ENCODE results near the gene WNT7A. TPM values are rescaled to one million over a fixed set of nuclear protein-coding genes. Genes with fewer than 3 reads are reported as not detected.

Gene WNT7A
- polyA plus RNA-seq, 4 donors: 0.01 TPM; not detected in 3

DNA sequence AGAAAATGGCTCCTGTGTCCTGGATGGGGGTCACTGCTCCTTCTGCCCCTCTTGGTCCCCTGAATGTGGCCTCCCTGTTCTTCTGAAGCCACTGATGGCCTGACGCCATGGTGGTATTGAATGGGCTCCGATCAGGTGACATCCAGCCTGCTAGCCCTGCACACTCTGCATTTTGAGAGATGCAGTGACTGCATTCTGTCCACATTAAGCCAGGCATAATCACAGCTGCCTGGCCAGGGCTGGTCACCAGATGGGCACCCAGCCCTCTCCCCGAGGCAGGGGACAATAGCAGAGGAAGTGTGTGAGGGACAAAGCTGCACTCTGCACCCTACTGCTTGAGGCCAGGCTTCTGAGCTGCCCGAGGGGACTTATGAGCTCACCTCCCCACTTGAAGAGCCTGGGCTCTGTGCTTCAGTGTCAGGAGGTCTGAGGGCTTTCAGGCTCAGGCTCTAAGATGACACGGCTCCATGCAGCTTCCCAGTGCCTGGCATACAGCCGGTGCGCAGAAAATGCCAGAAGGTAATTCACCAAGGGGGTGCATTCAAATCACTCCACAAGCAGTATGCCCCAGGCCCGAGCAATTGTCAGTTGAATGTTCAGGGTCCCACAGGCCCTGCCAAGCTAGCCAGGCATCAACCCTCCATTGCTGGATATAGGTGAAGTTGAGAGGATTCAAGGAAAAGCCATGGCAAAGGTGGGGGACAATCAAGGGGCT, 56.8 kb downstream of the WNT7A start:
- Histone ChIP-seq H3K4me1 (ENCODE audit: control insufficient read depth in 3 of 3, insufficient read depth in 2 of 3, low read depth in 1 of 3, low read length in 2 of 3) (no peaks in the 10 kb centered on the region), H3K36me3 (ENCODE audit: control insufficient read depth in 3 of 3, insufficient read depth in 2 of 3, low read depth in 1 of 3, low read length in 3 of 3) (no peaks in the 10 kb centered on the region), H3K4me3 (ENCODE audit: low read depth in 1 of 3, low read length in 3 of 3) (no peak overlapping the region), H3K27me3 (ENCODE audit: control insufficient read depth in 3 of 3, insufficient read depth in 3 of 3, low read length in 3 of 3) (no peaks in the 10 kb centered on the region), H3K9me3 (ENCODE audit: control insufficient read depth in 2 of 2, insufficient read depth in 1 of 2, low read depth in 1 of 2, low read length in 1 of 2) (no peaks in the 10 kb centered on the region), H3K27ac (ENCODE audit: low read depth in 1 of 3, low read length in 2 of 3) (no peak overlapping the region)
- 80 to 85% (median 84%) methylated on average over 8 of the region's 8 CpGs for WGBS, 3 donors
- DNase-seq: no peak
- no peak for FAIRE-seq

DNA sequence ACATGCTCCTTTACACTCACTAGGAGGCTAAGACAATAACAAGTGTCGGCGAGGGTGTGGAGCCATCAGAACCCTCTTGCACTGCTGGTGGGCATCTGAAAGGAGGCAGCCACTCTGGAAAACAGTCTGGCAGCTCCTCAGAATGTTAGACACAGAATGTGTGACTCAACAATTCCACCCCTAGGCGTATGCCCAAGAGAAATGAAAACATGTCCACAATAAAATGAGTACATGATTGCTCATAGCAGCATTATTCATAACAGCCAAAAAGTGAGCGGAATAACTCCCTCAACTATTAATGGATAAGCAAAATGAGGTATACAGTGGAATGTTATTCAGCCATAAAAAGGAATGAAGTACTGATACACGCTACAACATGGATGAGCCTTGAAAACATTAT, 57.8 kb downstream of the WNT7A start:
- FAIRE-seq (no peak), DNase-seq (no peak)
- Histone ChIP-seq H3K4me1 (ENCODE audit: control insufficient read depth in 3 of 3, insufficient read depth in 2 of 3, low read depth in 1 of 3, low read length in 2 of 3) (no peaks in the 10 kb centered on the region), H3K27me3 (ENCODE audit: control insufficient read depth in 3 of 3, insufficient read depth in 3 of 3, low read length in 3 of 3) (no peaks in the 10 kb centered on the region), H3K9me3 (ENCODE audit: control insufficient read depth in 2 of 2, insufficient read depth in 1 of 2, low read depth in 1 of 2, low read length in 1 of 2) (no peaks in the 10 kb centered on the region), H3K4me3 (ENCODE audit: low read depth in 1 of 3, low read length in 3 of 3) (no peak overlapping the region), H3K27ac (ENCODE audit: low read depth in 1 of 3, low read length in 2 of 3) (no peak overlapping the region), H3K36me3 (ENCODE audit: control insufficient read depth in 3 of 3, insufficient read depth in 2 of 3, low read depth in 1 of 3, low read length in 3 of 3) (no peaks in the 10 kb centered on the region)
- WGBS, 3 donors: 80 to 87% (median 82%) methylated on average over 5 of the region's 5 CpGs

DNA sequence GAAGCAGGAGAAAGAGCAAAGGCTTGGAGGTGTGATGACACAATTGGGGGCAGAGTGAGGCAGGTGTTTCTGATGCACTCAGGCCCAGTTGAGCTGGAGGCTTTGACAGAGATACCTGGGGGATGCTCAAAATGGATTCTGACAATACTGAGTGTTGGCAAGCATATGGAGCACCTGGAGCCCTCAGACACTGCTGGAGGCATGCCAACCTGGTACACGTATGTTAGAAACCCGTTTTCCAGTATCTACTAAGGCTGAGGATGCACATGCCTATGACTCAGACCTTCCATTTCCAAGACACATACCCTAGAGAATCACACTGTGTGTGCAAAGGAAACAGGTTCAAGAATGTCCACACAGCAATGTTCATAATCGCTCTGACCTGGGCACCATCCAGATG, 58.7 kb downstream of the WNT7A start:
- Histone ChIP-seq H3K4me1 (ENCODE audit: control insufficient read depth in 3 of 3, insufficient read depth in 2 of 3, low read depth in 1 of 3, low read length in 2 of 3) (no peaks in the 10 kb centered on the region), H3K36me3 (ENCODE audit: control insufficient read depth in 3 of 3, insufficient read depth in 2 of 3, low read depth in 1 of 3, low read length in 3 of 3) (no peaks in the 10 kb centered on the region), H3K4me3 (ENCODE audit: low read depth in 1 of 3, low read length in 3 of 3) (no peak overlapping the region), H3K27me3 (ENCODE audit: control insufficient read depth in 3 of 3, insufficient read depth in 3 of 3, low read length in 3 of 3) (no peaks in the 10 kb centered on the region), H3K27ac (ENCODE audit: low read depth in 1 of 3, low read length in 2 of 3) (no peak overlapping the region), H3K9me3 (ENCODE audit: control insufficient read depth in 2 of 2, insufficient read depth in 1 of 2, low read depth in 1 of 2, low read length in 1 of 2) (peaks cover 0 to 4% of the 10 kb centered on the region in 2 donors)
- WGBS, 3 donors: 60 to 72% (median 69%) methylated on average over 3 of the region's 3 CpGs
- DNase-seq (no peak), FAIRE-seq (no peak)

DNA sequence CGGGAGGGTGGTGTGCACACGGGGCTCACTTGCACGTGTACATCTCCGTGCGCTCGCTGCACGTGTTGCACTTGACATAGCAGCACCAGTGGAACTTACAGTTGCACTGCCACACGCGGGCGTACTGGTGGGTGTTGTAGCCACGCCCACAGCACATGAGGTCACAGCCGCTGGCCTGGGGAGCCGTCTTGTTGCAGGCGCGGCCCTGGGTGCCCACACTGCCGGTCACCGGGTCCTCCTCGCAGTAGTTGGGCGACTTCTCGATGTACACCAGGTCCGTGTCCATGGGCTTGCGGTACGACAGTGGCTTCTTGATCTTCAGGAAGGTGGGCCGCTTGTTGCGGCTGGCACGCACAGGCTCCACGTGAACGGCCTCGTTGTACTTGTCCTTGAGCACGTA, 61.0 kb downstream of the WNT7A start:
- Histone ChIP-seq H3K27ac (ENCODE audit: low read depth in 1 of 3, low read length in 2 of 3) (no peak overlapping the region), H3K27me3 (ENCODE audit: control insufficient read depth in 3 of 3, insufficient read depth in 3 of 3, low read length in 3 of 3) (no peaks in the 10 kb centered on the region), H3K4me3 (ENCODE audit: low read depth in 1 of 3, low read length in 3 of 3) (no peak overlapping the region), H3K36me3 (ENCODE audit: control insufficient read depth in 3 of 3, insufficient read depth in 2 of 3, low read depth in 1 of 3, low read length in 3 of 3) (no peaks in the 10 kb centered on the region), H3K9me3 (ENCODE audit: control insufficient read depth in 2 of 2, insufficient read depth in 1 of 2, low read depth in 1 of 2, low read length in 1 of 2) (peaks cover 8 to 26% of the 10 kb centered on the region in 2 donors), H3K4me1 (ENCODE audit: control insufficient read depth in 3 of 3, insufficient read depth in 2 of 3, low read depth in 1 of 3, low read length in 2 of 3) (no peaks in the 10 kb centered on the region)
- FAIRE-seq (no peak), DNase-seq (no peak)
- 83 to 85% (median 84%) methylated on average over 30 of the region's 30 CpGs for WGBS, 3 donors

DNA sequence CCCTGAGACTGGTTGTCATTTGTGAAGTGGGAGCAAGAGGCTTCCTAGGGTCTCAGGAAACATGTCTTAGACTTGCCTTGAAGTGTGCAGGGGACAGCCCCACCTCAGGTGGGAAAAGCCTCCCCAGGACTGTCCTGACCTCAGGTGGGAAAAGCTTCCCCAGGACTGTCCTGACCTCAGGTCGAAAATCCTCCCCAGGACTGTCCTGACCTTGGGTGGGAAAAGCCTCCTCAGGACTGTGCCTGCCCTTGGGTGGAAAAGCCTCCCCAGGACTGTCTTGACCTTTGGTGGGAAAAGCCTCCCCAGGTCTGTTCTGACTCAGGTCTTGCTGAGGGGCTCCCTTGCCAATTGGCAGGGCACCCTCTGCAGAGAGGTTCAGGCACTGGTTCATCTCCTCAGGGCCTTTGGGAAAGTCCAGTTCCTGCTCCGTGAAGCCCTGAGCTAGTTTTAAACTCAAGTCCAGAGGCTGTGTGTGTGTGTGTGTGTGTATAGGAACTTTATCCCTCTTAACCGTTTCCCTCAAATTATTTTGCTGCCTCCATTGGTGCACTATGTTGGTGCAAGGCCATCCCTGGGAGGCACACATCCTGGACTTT, 64.7 kb downstream of the WNT7A start:
- Histone ChIP-seq H3K4me1 (ENCODE audit: control insufficient read depth in 3 of 3, insufficient read depth in 2 of 3, low read depth in 1 of 3, low read length in 2 of 3) (no peaks in the 10 kb centered on the region), H3K36me3 (ENCODE audit: control insufficient read depth in 3 of 3, insufficient read depth in 2 of 3, low read depth in 1 of 3, low read length in 3 of 3) (no peaks in the 10 kb centered on the region), H3K27me3 (ENCODE audit: control insufficient read depth in 3 of 3, insufficient read depth in 3 of 3, low read length in 3 of 3) (no peaks in the 10 kb centered on the region), H3K4me3 (ENCODE audit: low read depth in 1 of 3, low read length in 3 of 3) (no peak overlapping the region), H3K27ac (ENCODE audit: low read depth in 1 of 3, low read length in 2 of 3) (no peak overlapping the region), H3K9me3 (ENCODE audit: control insufficient read depth in 2 of 2, insufficient read depth in 1 of 2, low read depth in 1 of 2, low read length in 1 of 2) (peaks cover 12 to 34% of the 10 kb centered on the region in 2 donors)
- DNase-seq (no peak), FAIRE-seq (no peak)
- WGBS, 3 donors: 86 to 89% (median 87%) methylated on average over 3 of the region's 3 CpGs

DNA sequence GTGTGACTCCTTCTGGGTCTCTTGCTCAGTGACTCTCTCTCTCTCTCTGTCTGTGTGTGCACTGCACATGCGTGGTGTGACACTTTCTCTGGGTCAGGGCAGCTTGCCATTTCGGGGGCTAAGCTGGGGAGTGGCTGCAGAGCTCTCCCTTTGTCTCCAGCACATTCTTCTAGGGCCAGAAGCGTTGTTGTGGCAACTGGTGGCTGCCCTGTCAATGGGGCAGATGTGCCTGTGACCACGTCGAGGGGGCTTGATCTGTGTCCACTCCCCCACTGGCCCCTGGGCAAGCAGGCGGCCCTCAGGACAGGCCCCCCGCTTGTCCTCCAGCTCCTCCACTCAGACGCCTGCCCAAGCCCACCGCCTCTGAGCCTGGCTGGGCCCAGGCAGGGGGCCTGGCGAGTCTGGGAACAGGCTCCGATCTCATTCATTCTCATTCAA, 67.8 kb downstream of the WNT7A start:
- DNase-seq (no peak), FAIRE-seq (no peak)
- no peak overlapping the region for H3K27ac ChIP-seq (ENCODE audit: low read depth in 1 of 3, low read length in 2 of 3)
- no peaks in the 10 kb centered on the region for H3K36me3 ChIP-seq (ENCODE audit: control insufficient read depth in 3 of 3, insufficient read depth in 2 of 3, low read depth in 1 of 3, low read length in 3 of 3)
- H3K27me3 ChIP-seq (ENCODE audit: control insufficient read depth in 3 of 3, insufficient read depth in 3 of 3, low read length in 3 of 3): no peaks in the 10 kb centered on the region
- H3K4me3 ChIP-seq (ENCODE audit: low read depth in 1 of 3, low read length in 3 of 3): no peak overlapping the region
- no peaks in the 10 kb centered on the region for H3K4me1 ChIP-seq (ENCODE audit: control insufficient read depth in 3 of 3, insufficient read depth in 2 of 3, low read depth in 1 of 3, low read length in 2 of 3)
- H3K9me3 ChIP-seq (ENCODE audit: control insufficient read depth in 2 of 2, insufficient read depth in 1 of 2, low read depth in 1 of 2, low read length in 1 of 2): peaks cover 12 to 34% of the 10 kb centered on the region in 2 donors
- whole genome bisulfite sequencing, 3 donors: 57 to 60% (median 59%) methylated on average over 9 to 11 of the region's 11 CpGs

DNA sequence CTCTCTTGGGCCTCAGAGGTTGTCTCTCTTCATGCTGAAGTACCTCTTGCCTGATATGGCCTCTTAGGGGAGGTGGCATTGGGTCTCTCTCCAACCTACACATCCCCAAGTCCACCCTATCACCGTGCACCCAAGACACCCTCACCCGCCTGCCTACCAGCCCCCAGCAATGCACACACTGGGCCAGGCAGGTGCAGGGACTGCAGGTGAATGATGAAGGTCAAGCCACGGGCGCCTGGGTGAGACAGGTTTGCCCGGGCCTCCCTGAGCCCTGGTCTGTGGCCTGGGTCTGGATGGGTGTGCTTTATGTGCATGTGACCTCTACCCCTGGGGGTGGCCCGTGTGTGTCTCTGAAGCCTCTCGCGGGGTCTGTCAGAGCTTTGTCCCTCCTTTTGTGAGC, 68.3 kb downstream of the WNT7A start:
- FAIRE-seq (no peak), DNase-seq (no peak)
- Histone ChIP-seq H3K27me3 (ENCODE audit: control insufficient read depth in 3 of 3, insufficient read depth in 3 of 3, low read length in 3 of 3) (no peaks in the 10 kb centered on the region), H3K9me3 (ENCODE audit: control insufficient read depth in 2 of 2, insufficient read depth in 1 of 2, low read depth in 1 of 2, low read length in 1 of 2) (peaks cover 12 to 34% of the 10 kb centered on the region in 2 donors), H3K4me1 (ENCODE audit: control insufficient read depth in 3 of 3, insufficient read depth in 2 of 3, low read depth in 1 of 3, low read length in 2 of 3) (no peaks in the 10 kb centered on the region), H3K36me3 (ENCODE audit: control insufficient read depth in 3 of 3, insufficient read depth in 2 of 3, low read depth in 1 of 3, low read length in 3 of 3) (no peaks in the 10 kb centered on the region), H3K27ac (ENCODE audit: low read depth in 1 of 3, low read length in 2 of 3) (no peak overlapping the region), H3K4me3 (ENCODE audit: low read depth in 1 of 3, low read length in 3 of 3) (no peak overlapping the region)
- 49 to 70% (median 56%) methylated on average over 8 of the region's 8 CpGs for WGBS, 3 donors

DNA sequence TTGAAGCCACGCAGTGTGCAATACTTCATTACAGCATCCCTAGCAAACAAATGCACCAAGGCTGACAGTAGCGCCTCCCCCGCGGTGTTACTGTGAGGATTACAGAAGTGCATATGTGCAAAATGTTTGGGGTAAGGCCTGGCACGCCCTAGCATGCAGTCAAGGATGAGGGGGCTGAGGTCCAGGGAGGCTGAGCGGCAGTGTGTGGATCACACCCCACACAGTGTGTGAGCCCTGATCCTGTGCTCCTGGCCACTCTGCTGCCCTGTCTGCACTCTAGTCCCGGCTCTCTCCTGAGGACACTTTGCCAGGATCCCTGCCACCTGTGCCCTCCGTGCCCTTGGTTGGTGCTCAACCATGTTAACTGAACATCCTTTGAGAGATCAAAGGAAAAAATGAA, 71.3 kb downstream of the WNT7A start:
- H3K36me3 ChIP-seq (ENCODE audit: control insufficient read depth in 3 of 3, insufficient read depth in 2 of 3, low read depth in 1 of 3, low read length in 3 of 3): no peaks in the 10 kb centered on the region
- WGBS, 3 donors: 79 to 85% (median 82%) methylated on average over 8 of the region's 8 CpGs
- no peaks in the 10 kb centered on the region for H3K27me3 ChIP-seq (ENCODE audit: control insufficient read depth in 3 of 3, insufficient read depth in 3 of 3, low read length in 3 of 3)
- no peak overlapping the region for H3K27ac ChIP-seq (ENCODE audit: low read depth in 1 of 3, low read length in 2 of 3)
- H3K9me3 ChIP-seq (ENCODE audit: control insufficient read depth in 2 of 2, insufficient read depth in 1 of 2, low read depth in 1 of 2, low read length in 1 of 2): peaks cover 2 to 5% of the 10 kb centered on the region in 2 donors
- H3K4me3 ChIP-seq (ENCODE audit: low read depth in 1 of 3, low read length in 3 of 3): no peak overlapping the region
- DNase-seq (no peak), FAIRE-seq (no peak)
- no peaks in the 10 kb centered on the region for H3K4me1 ChIP-seq (ENCODE audit: control insufficient read depth in 3 of 3, insufficient read depth in 2 of 3, low read depth in 1 of 3, low read length in 2 of 3)

Data from small intestine (tissue), 7 donors.